HepG2 (cell line): Measurements from ENCODE around the gene CHMP5. TPM values are rescaled to one million over a fixed set of nuclear protein-coding genes. Genes with fewer than 3 reads are reported as not detected.

Source experiments
- CSRNP2 ChIP-seq: sonication (generic); formaldehyde crosslinking; conservative IDR thresholded peaks from 2 replicates; pipeline ENCODE4 v1.8.0; 2022; ENCODE audit warnings: low read depth, missing genetic modification reagents
- DBP ChIP-seq: sonication (generic); formaldehyde crosslinking; IDR thresholded peaks from 2 replicates; pipeline ENCODE4 v1.4.0; 2020; ENCODE audit warnings: missing genetic modification reagents; ENCODE audit errors: not compliant biosample characterization
- DNMT1 ChIP-seq: sonication (generic); formaldehyde crosslinking; IDR thresholded peaks from 2 replicates; pipeline ENCODE4 v1.5.1; 2020; ENCODE audit warnings: mild to moderate bottlenecking, missing genetic modification reagents
- FOXA1 ChIP-seq, 2 experiments: fragments of 450-650 bp in 1 of 2; sonication (generic) in 1 of 2; formaldehyde crosslinking in 1 of 2; IDR thresholded peaks; 2 replicates each; pipeline versions ENCODE4 v1.4.0 to v1.6.1; 2016 to 2020; ENCODE audit warnings: missing genetic modification reagents in 1 of 2
- FOXA3 ChIP-seq: IDR thresholded peaks from 2 replicates; pipeline ENCODE4 v1.6.1; 2016; ENCODE audit warnings: missing genetic modification reagents, missing compliant biosample characterization
- KLF16 ChIP-seq, 2 experiments: sonication (generic) in 1 of 2; formaldehyde crosslinking in 1 of 2; IDR thresholded peaks; 2 replicates each; pipeline versions ENCODE4 v1.6.1 to v1.8.0; 2016 to 2023; ENCODE audit warnings: missing genetic modification reagents in 2 of 2, missing compliant biosample characterization in 1 of 2
- MAF1 ChIP-seq: sonication (generic); formaldehyde crosslinking; IDR thresholded peaks from 2 replicates; pipeline ENCODE4 v1.5.0; 2020; ENCODE audit warnings: missing genetic modification reagents, borderline replicate concordance
- NFKBIZ ChIP-seq: IDR thresholded peaks from 2 replicates; pipeline ENCODE4 v1.6.1; 2018; ENCODE audit warnings: missing genetic modification reagents, missing compliant biosample characterization
- POLR2G ChIP-seq: fragments of 200-400 bp; formaldehyde crosslinking; IDR thresholded peaks from 2 replicates; pipeline ENCODE4 v1.6.1; 2018; ENCODE audit warnings: mild to moderate bottlenecking, low read depth, low read length, moderate library complexity
- RFX5 ChIP-seq: IDR thresholded peaks from 2 replicates; pipeline ENCODE4 v1.6.1; 2011; ENCODE audit warnings: low read depth, low read length, improper control_type of control experiment
- SETDB1 ChIP-seq: sonication (generic); formaldehyde crosslinking; IDR thresholded peaks from 2 replicates; pipeline ENCODE4 v1.5.1; 2020; ENCODE audit warnings: missing genetic modification reagents, mild to moderate bottlenecking, borderline replicate concordance
- SOX5 ChIP-seq: IDR thresholded peaks from 2 replicates; pipeline ENCODE4 v1.6.1; 2016; ENCODE audit warnings: borderline replicate concordance
- UBTF ChIP-seq: sonication (generic); formaldehyde crosslinking; IDR thresholded peaks from 2 replicates; pipeline ENCODE4 v1.4.0; 2020; ENCODE audit warnings: mild to moderate bottlenecking, missing genetic modification reagents
- WIZ ChIP-seq: sonication (generic); formaldehyde crosslinking; IDR thresholded peaks from 2 replicates; pipeline ENCODE4 v1.5.1; 2020; ENCODE audit warnings: mild to moderate bottlenecking, missing genetic modification reagents
- ZFX ChIP-seq: sonication (generic); formaldehyde crosslinking; IDR thresholded peaks from 2 replicates; pipeline ENCODE4 v1.4.0; 2020; ENCODE audit warnings: mild to moderate bottlenecking, low read depth, missing genetic modification reagents, moderate library complexity
- ZNF251 ChIP-seq: sonication (generic); formaldehyde crosslinking; IDR thresholded peaks from 2 replicates; pipeline ENCODE4 v1.9.0; 2021; ENCODE audit warnings: mild to moderate bottlenecking, missing genetic modification reagents
- ZNF256 ChIP-seq: sonication (generic); formaldehyde crosslinking; conservative IDR thresholded peaks from 2 replicates; pipeline ENCODE4 v1.4.0; 2020; ENCODE audit warnings: missing genetic modification reagents
- ZNF652 ChIP-seq: IDR thresholded peaks from 2 replicates; pipeline ENCODE4 v1.6.1; 2016; ENCODE audit warnings: low read depth, borderline replicate concordance
- ZNF703 ChIP-seq: sonication (generic); formaldehyde crosslinking; IDR thresholded peaks from 2 replicates; pipeline ENCODE4 v1.5.1; 2020; ENCODE audit warnings: missing genetic modification reagents, mild to moderate bottlenecking, moderate library complexity, borderline replicate concordance
- ZNF772 ChIP-seq: sonication (generic); formaldehyde crosslinking; IDR thresholded peaks from 2 replicates; pipeline ENCODE4 v1.5.0; 2020; ENCODE audit warnings: mild to moderate bottlenecking, missing genetic modification reagents
- polyA plus RNA-seq, 8 experiments: library from polyadenylated mRNA; depleted of rRNA in 3 of 8; stranded (reverse) in 7 of 8; unstranded in 1 of 8; fragments of >200 nt; fragmentation: Illumina TruSeq in 4 of 8; extraction: Trizol in 4 of 8; gene quantifications; 2 replicates each; pipeline versions ENCODE4 v1.2.1 to v1.2.3, GENCODE V29; 2011 to 2016; ENCODE audit warnings: low read depth in 4 of 8, missing spikeins in 1 of 8, mixed read lengths in 1 of 8; ENCODE audit not compliant: insufficient read depth in 1 of 8
- total RNA-seq, 5 experiments: library from RNA; depleted of rRNA; stranded (reverse); fragments of >200 nt; fragmentation: Illumina TruSeq; extraction: Trizol; gene quantifications; 2 replicates each; pipeline ENCODE4 v1.2.3, GENCODE V29; 2016; ENCODE audit warnings: low read depth in 1 of 5
- TF ChIP-seq, protein P1 (sequence below): sonication (generic); formaldehyde crosslinking; IDR thresholded peaks from 2 replicates; pipeline ENCODE4 v1.5.0; 2020; ENCODE audit warnings: mild to moderate bottlenecking, missing genetic modification reagents
- TF ChIP-seq, protein P2 (sequence below): sonication (generic); formaldehyde crosslinking; conservative IDR thresholded peaks from 2 replicates; pipeline ENCODE4 v1.4.0; 2020; ENCODE audit warnings: missing genetic modification reagents
- TF ChIP-seq, protein P3 (sequence below): sonication (generic); IDR thresholded peaks from 2 replicates; pipeline ENCODE4 v1.6.1; 2016; ENCODE audit warnings: low read depth, borderline replicate concordance

Gene CHMP5
- total and polyA plus RNA-seq, 2 of the 13 experiments (the other 11 are each of a cell fraction or from before 2014, with no cell fraction given), result 46.0 to 57.3 TPM

DNA sequence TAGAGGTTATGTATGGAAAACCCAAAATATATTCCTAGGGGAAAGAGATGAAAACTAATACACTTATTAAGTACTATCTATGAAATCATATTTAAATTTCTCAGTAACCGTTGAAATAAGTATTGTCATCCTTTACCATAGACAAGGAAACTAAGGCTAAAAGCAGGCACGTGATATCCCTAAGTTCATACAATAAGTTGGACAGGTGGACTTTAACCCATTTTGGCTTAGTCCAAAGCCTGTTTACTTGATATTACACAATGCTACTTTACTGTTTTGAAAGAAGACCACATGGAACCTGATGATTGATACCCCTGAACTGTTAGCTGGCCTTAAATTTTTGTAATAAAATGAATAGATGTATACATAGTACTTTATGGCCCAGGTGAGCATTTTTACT, 28.9 kb downstream of the CHMP5 start (continued):
- TF ChIP-seq UBTF (CRISPR knock-in tag), result no peak
- no peak for TF ChIP-seq ZNF703 (CRISPR knock-in tag)
- TF ChIP-seq, protein P1, sequence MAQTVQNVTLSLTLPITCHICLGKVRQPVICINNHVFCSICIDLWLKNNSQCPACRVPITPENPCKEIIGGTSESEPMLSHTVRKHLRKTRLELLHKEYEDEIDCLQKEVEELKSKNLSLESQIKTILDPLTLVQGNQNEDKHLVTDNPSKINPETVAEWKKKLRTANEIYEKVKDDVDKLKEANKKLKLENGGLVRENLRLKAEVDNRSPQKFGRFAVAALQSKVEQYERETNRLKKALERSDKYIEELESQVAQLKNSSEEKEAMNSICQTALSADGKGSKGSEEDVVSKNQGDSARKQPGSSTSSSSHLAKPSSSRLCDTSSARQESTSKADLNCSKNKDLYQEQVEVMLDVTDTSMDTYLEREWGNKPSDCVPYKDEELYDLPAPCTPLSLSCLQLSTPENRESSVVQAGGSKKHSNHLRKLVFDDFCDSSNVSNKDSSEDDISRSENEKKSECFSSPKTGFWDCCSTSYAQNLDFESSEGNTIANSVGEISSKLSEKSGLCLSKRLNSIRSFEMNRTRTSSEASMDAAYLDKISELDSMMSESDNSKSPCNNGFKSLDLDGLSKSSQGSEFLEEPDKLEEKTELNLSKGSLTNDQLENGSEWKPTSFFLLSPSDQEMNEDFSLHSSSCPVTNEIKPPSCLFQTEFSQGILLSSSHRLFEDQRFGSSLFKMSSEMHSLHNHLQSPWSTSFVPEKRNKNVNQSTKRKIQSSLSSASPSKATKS (CRISPR knock-in tag), result no peak
- TF ChIP-seq RFX5, result no peak
- peak; percentile 71; the same call in 1 of the 2 replicates for TF ChIP-seq NFKBIZ
- TF ChIP-seq, protein P2, sequence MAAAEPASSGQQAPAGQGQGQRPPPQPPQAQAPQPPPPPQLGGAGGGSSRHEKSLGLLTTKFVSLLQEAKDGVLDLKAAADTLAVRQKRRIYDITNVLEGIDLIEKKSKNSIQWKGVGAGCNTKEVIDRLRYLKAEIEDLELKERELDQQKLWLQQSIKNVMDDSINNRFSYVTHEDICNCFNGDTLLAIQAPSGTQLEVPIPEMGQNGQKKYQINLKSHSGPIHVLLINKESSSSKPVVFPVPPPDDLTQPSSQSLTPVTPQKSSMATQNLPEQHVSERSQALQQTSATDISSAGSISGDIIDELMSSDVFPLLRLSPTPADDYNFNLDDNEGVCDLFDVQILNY, result no peak
- TF ChIP-seq KLF16 (CRISPR knock-in tag; IDR thresholded peaks at IDR 0.05), result peak in 1 of 2 experiments; percentile 72; a peak in 1 of 4 replicates
- TF ChIP-seq DNMT1 (CRISPR knock-in tag), result no peak
- TF ChIP-seq ZNF251 (CRISPR knock-in tag), result no peak
- no peak for TF ChIP-seq POLR2G
- TF ChIP-seq DBP (CRISPR knock-in tag), result no peak
- TF ChIP-seq MAF1 (CRISPR knock-in tag), result no peak
- TF ChIP-seq FOXA3 (CRISPR knock-in tag), result peak; percentile 92
- no peak for TF ChIP-seq SETDB1 (CRISPR knock-in tag)
- TF ChIP-seq, protein P3, sequence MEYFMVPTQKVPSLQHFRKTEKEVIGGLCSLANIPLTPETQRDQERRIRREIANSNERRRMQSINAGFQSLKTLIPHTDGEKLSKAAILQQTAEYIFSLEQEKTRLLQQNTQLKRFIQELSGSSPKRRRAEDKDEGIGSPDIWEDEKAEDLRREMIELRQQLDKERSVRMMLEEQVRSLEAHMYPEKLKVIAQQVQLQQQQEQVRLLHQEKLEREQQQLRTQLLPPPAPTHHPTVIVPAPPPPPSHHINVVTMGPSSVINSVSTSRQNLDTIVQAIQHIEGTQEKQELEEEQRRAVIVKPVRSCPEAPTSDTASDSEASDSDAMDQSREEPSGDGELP, result peak; percentile 67; the same call in 1 of the 2 replicates
- TF ChIP-seq ZNF652 (CRISPR knock-in tag), result peak; percentile 72
- TF ChIP-seq SOX5, result peak; percentile 93
- no peak for TF ChIP-seq ZFX (CRISPR knock-in tag)
- TF ChIP-seq ZNF256 (CRISPR knock-in tag), result no peak
- TF ChIP-seq CSRNP2 (CRISPR knock-in tag), result no peak
- TF ChIP-seq ZNF772 (CRISPR knock-in tag), result no peak
- no peak for TF ChIP-seq WIZ
- TF ChIP-seq FOXA1 (IDR thresholded peaks at IDR 0.05), result no peak
- TF ChIP-seq FOXA1 (CRISPR knock-in tag; IDR thresholded peaks at IDR 0.05), result peak; percentile 88
